ENCODE results near the gene DMRT3. TPM values are rescaled to one million over a fixed set of nuclear protein-coding genes. Genes with fewer than 3 reads are reported as not detected.

DMRT3 gene
- total and polyA plus RNA-seq, 9 of the 15 experiments (the other 6 are each of a cell fraction or from before 2014, with no cell fraction given) = not detected

- TF ChIP-seq NR2C2 (CRISPR knock-in tag; IDR thresholded peaks at IDR 0.05) (no peak), NR2C2 (tag; IDR thresholded peaks at IDR 0.05) (no peak), ZNF778 (CRISPR knock-in tag; IDR thresholded peaks at IDR 0.05) (no peak)
Measured at GRCh38 chr9:965497-965896, 11.0 kb upstream of the DMRT3 start (continued).

GRCh38 chr9:966870-967269 is 9.6 kb upstream of the DMRT3 start:
- in situ Hi-C loops (cut with MboI) (no loop called here), intact Hi-C loops (cut with micrococcal nuclease) (no loop called here)
- Histone ChIP-seq H3K9me3 (replicated peaks; ENCODE audit: control insufficient read depth, insufficient read depth, low read depth, low read length) (no peaks in the 10 kb centered on the region), H3K9ac (ENCODE audit: insufficient read depth in 1 of 2, low read depth in 2 of 2, low read length in 2 of 2) (no peak overlapping the region), H3K9me1 (ENCODE audit: control insufficient read depth, insufficient read depth, low read length) (no peaks in the 10 kb centered on the region), H3K27ac (ENCODE audit: extremely low read depth, low read depth, low read length) (no peak overlapping the region), H3K27me3 (ENCODE audit: control insufficient read depth in 2 of 2, insufficient read depth in 2 of 2, low read length in 2 of 2) (no peaks in the 10 kb centered on the region), H3K36me3 (ENCODE audit: control insufficient read depth, insufficient read depth, low read length) (no peaks in the 10 kb centered on the region), H2AFZ (ENCODE audit: low read depth, low read length) (no peak overlapping the region), H3K79me2 (ENCODE audit: control insufficient read depth, insufficient read depth, low read length) (no peaks in the 10 kb centered on the region), H3K4me2 (ENCODE audit: insufficient read depth, low read length) (no peak overlapping the region), H3K4me1 (replicated peaks in 1 of 2; ENCODE audit: control insufficient read depth in 2 of 2, insufficient read depth in 2 of 2, low read length in 2 of 2) (no peaks in the 10 kb centered on the region), H4K20me1 (replicated peaks; ENCODE audit: control insufficient read depth, insufficient read depth, low read length) (no peaks in the 10 kb centered on the region), H3K4me3 (no peak overlapping the region)
- 0% methylated on average over 2 of the region's 3 CpGs for WGBS (ENCODE audit: insufficient coverage, low coverage, missing lambda C conversion rate)
- no TSS peak for BruUV-seq (replicated peaks)
- no peak for FAIRE-seq
- TF ChIP-seq ZNF740 (CRISPR knock-in tag; IDR thresholded peaks at IDR 0.05) = no peak
- no peak for TF ChIP-seq ZNF740 (tag; IDR thresholded peaks at IDR 0.05)
- TF ChIP-seq ZBTB40 (IDR thresholded peaks at IDR 0.05) = no peak
- no peak for TF ChIP-seq ZBTB40 (CRISPR knock-in tag; IDR thresholded peaks at IDR 0.05)
- no peak for TF ChIP-seq ADNP (tag; IDR thresholded peaks at IDR 0.05)
- TF ChIP-seq ZNF165 (CRISPR knock-in tag; IDR thresholded peaks at IDR 0.05; ENCODE audit: borderline replicate concordance) = no peak
- DNase-seq (ENCODE audit: extremely low read depth in 1 of 4, low spot score in 3 of 4) = no peak
- ChIA-PET CTCF (ENCODE audit: low intra/inter-chr PET ratio) (no interaction called here), POLR2A (no interaction called here)
- ATAC-seq = no peak

All from K562 (cell line).